IMR-90 (cell line): Measurements from ENCODE around the gene COPS9.

ENCODE experiments used
- BHLHE40 ChIP-seq: fragments of 150-350 bp; IDR thresholded peaks from 2 replicates; pipeline ENCODE4 v1.6.1; 2016; ENCODE audit warnings: mild to moderate bottlenecking, low read depth, low read length
- CTCF ChIP-seq: conservative IDR thresholded peaks from 2 replicates; pipeline ENCODE4 v1.5.1; 2012; ENCODE audit warnings: mild to moderate bottlenecking, low read depth, low read length, improper control_type of control experiment
- MAZ ChIP-seq: IDR thresholded peaks from 2 replicates; pipeline ENCODE4 v1.6.1; 2012; ENCODE audit warnings: low read depth, mild to moderate bottlenecking, low read length, improper control_type of control experiment, moderate library complexity, borderline replicate concordance
- POLR2A ChIP-seq: IDR thresholded peaks from 2 replicates; pipeline ENCODE4 v1.6.1; 2012; ENCODE audit warnings: mild to moderate bottlenecking, low read depth, low read length
- RAD21 ChIP-seq: IDR thresholded peaks from 2 replicates; pipeline ENCODE4 v1.6.1; 2012; ENCODE audit warnings: low read length, improper control_type of control experiment
- RCOR1 ChIP-seq: IDR thresholded peaks from 2 replicates; pipeline ENCODE4 v1.6.1; 2012; ENCODE audit warnings: mild to moderate bottlenecking, low read length, improper control_type of control experiment; ENCODE audit not compliant: insufficient replicate concordance
- RFX5 ChIP-seq: IDR thresholded peaks from 2 replicates; pipeline ENCODE4 v1.8.0; 2012; ENCODE audit warnings: low read depth, mild to moderate bottlenecking, low read length, moderate library complexity
- USF2 ChIP-seq: fragments of 150-350 bp; IDR thresholded peaks from 2 replicates; pipeline ENCODE4 v1.6.1; 2017; ENCODE audit warnings: mild to moderate bottlenecking, antibody characterized with exemption, low read length, low read depth

GRCh38 chr2:240124651-240125030, 11.5 kb downstream of the COPS9 start:
- no peak for TF ChIP-seq CTCF
- no peak for TF ChIP-seq POLR2A
- TF ChIP-seq RCOR1: no peak
- no peak for TF ChIP-seq RFX5
- TF ChIP-seq MAZ: no peak
- no peak for TF ChIP-seq RAD21
- no peak for TF ChIP-seq BHLHE40
- TF ChIP-seq USF2: no peak
